ENCODE results near the gene PHF21A. TPM values are rescaled to one million over a fixed set of nuclear protein-coding genes. Genes with fewer than 3 reads are reported as not detected.
A peak's percentile ranks its signal among the peaks of the same experiment; 100 is the strongest.

The PHF21A gene
- total RNA-seq, 4 donors from 2014 or later = 12.1 to 83.3 (median 29.3) TPM

- Histone ChIP-seq H3K4me1 (no peaks in the 10 kb centered on the region), H3K36me3 (no peaks in the 10 kb centered on the region), H3K4me3 (no peak overlapping the region), H3K27me3 (no peaks in the 10 kb centered on the region), H3K9me3 (no peaks in the 10 kb centered on the region), H3K27ac (peak overlapping the region in 1 of 2 donors; percentile 38)
- TF ChIP-seq POLR2A (IDR thresholded peaks at IDR 0.05) (no peak), CTCF (IDR thresholded peaks at IDR 0.05) (no peak)
- intact Hi-C loops (cut with DNase I; ENCODE audit: low total_unique reads) = no loop called here
- DNase-seq = no peak
Observed at GRCh38 chr11:45961751-45962240, 159.5 kb downstream of the PHF21A start.

GRCh38 chr11:45960387-45961095 lies 160.7 kb downstream of the PHF21A start:
- H3K9me3 ChIP-seq = no peaks in the 10 kb centered on the region
- intact Hi-C loops (cut with DNase I; ENCODE audit: low total_unique reads) = no loop called here
- H3K36me3 ChIP-seq = no peaks in the 10 kb centered on the region
- no peak for TF ChIP-seq POLR2A (IDR thresholded peaks at IDR 0.05)
- no peak for DNase-seq
- no peaks in the 10 kb centered on the region for H3K4me1 ChIP-seq
- H3K27me3 ChIP-seq = no peaks in the 10 kb centered on the region
- peak overlapping the region in 1 of 2 donors; percentile 38 for H3K27ac ChIP-seq
- no peak overlapping the region for H3K4me3 ChIP-seq

- Histone ChIP-seq H3K36me3 (no peaks in the 10 kb centered on the region), H3K9me3 (no peaks in the 10 kb centered on the region), H3K27me3 (no peaks in the 10 kb centered on the region), H3K4me3 (no peak overlapping the region), H3K4me1 (no peaks in the 10 kb centered on the region), H3K27ac (peak overlapping the region in 1 of 2 donors; percentile 19)
- intact Hi-C loops (cut with DNase I; ENCODE audit: low total_unique reads) = no loop called here
- DNase-seq = no peak
- TF ChIP-seq POLR2A (IDR thresholded peaks at IDR 0.05) (no peak), CTCF (IDR thresholded peaks at IDR 0.05) (no peak)
Observed at GRCh38 chr11:45959851-45960250, 161.4 kb downstream of the PHF21A start.

GRCh38 chr11:45949992-45950407 lies 171.3 kb downstream of the PHF21A start:
- Histone ChIP-seq H3K4me3 (no peak overlapping the region), H3K27ac (no peak overlapping the region), H3K36me3 (no peaks in the 10 kb centered on the region), H3K27me3 (no peaks in the 10 kb centered on the region), H3K9me3 (no peaks in the 10 kb centered on the region), H3K4me1 (no peaks in the 10 kb centered on the region)
- no peak for TF ChIP-seq CTCF (IDR thresholded peaks at IDR 0.05)
- TF ChIP-seq POLR2A (IDR thresholded peaks at IDR 0.05) = no peak
- intact Hi-C loops (cut with DNase I; ENCODE audit: low total_unique reads) = no loop called here
- no peak for DNase-seq

- no peak overlapping the region for H3K4me3 ChIP-seq
- no peaks in the 10 kb centered on the region for H3K36me3 ChIP-seq
- H3K9me3 ChIP-seq = no peaks in the 10 kb centered on the region
- no peak for DNase-seq
- no peak overlapping the region for H3K27ac ChIP-seq
- intact Hi-C loops (cut with DNase I; ENCODE audit: low total_unique reads) = no loop called here
- H3K4me1 ChIP-seq = no peaks in the 10 kb centered on the region
- TF ChIP-seq POLR2A (IDR thresholded peaks at IDR 0.05) (no peak), CTCF (IDR thresholded peaks at IDR 0.05) (no peak)
- no peaks in the 10 kb centered on the region for H3K27me3 ChIP-seq
Observed at GRCh38 chr11:45948356-45948755, 172.9 kb downstream of the PHF21A start.

Measured in uterus (tissue), 4 donors.